K562 (cell line): Measurements from ENCODE around the gene RASSF3. TPM values are rescaled to one million over a fixed set of nuclear protein-coding genes. Genes with fewer than 3 reads are reported as not detected.

ENCODE experiments used
- ATAC-seq: fragments of 200-7000 bp; cut with Tn5 transposase; 3 replicates; pipeline ENCODE4 v1.9.1; 2020; ENCODE audit warnings: moderate library complexity
- BruUV-seq: library from RNA; stranded (reverse); fragments of 400-500 nt; replicated peaks from 2 replicates; lab custom pipeline; 2021; lab: Mats Ljungman, UMichigan
- CTCF ChIA-PET: fragments of 300-600 bp; formaldehyde crosslinking; extraction: SDS; loops from one replicate; lab custom pipeline; 2021; ENCODE audit warnings: low intra/inter-chr PET ratio; lab: Yijun Ruan, JAX
- POLR2A ChIA-PET: fragments of 300-600, 350-650 bp; sonication (Branson Sonifier 250); formaldehyde crosslinking; extraction: SDS; loops from one replicate; lab custom pipeline; 2021; ENCODE audit warnings: antibody characterized with exemption, inconsistent platforms; lab: Yijun Ruan, JAX
- DNase-seq, 4 experiments: peaks; one replicate each; pipeline versions ENCODE4 v3.0.0 to v3.0.0-alpha.2; 2011 to 2018; ENCODE audit warnings: low spot score in 3 of 4, mixed read lengths in 3 of 4; ENCODE audit errors: extremely low read depth in 1 of 4
- FAIRE-seq: peaks from 2 replicates; lab custom pipeline; 2011; peaks lifted over from hg19 to GRCh38; lab: Jason Lieb, UNC
- H2AFZ ChIP-seq: 2 replicates; pipeline ENCODE4 v1.6.0; 2011; ENCODE audit warnings: low read depth, low read length, control low read depth, inconsistent platforms
- H3K27ac ChIP-seq: fragments of 200-600 bp; 3 replicates; pipeline ENCODE4 v1.8.0; 2011; ENCODE audit warnings: low read depth, mild to moderate bottlenecking, control low read depth, inconsistent platforms, low read length, moderate library complexity, mixed read lengths; ENCODE audit errors: extremely low read depth
- H3K27me3 ChIP-seq, 2 experiments: fragments of 300-600 bp in 1 of 2; 2 replicates in 1 of 2; 3 replicates in 1 of 2; pipeline versions ENCODE4 v1.6.0 to v1.8.0; 2011; ENCODE audit warnings: inconsistent platforms in 2 of 2, low read length in 2 of 2, mild to moderate bottlenecking in 1 of 2, mixed read lengths in 1 of 2, moderate library complexity in 1 of 2; ENCODE audit not compliant: control insufficient read depth in 2 of 2, insufficient read depth in 2 of 2
- H3K36me3 ChIP-seq: fragments of 300-600 bp; 3 replicates; pipeline ENCODE4 v1.8.0; 2011; ENCODE audit warnings: mild to moderate bottlenecking, low read length, inconsistent platforms; ENCODE audit not compliant: control insufficient read depth, insufficient read depth
- H3K4me1 ChIP-seq, 2 experiments: fragments of 200-600 bp in 1 of 2; replicated peaks in 1 of 2; 2 replicates in 1 of 2; 3 replicates in 1 of 2; pipeline versions ENCODE4 v1.5.1 to v1.8.0; 2011; ENCODE audit warnings: inconsistent platforms in 2 of 2, low read length in 2 of 2, mild to moderate bottlenecking in 1 of 2, mixed read lengths in 1 of 2, moderate library complexity in 1 of 2; ENCODE audit not compliant: control insufficient read depth in 2 of 2, insufficient read depth in 2 of 2
- H3K4me2 ChIP-seq: 2 replicates; pipeline ENCODE4 v1.6.1; 2011; ENCODE audit warnings: low read length, control low read depth, inconsistent platforms, mixed read lengths; ENCODE audit not compliant: insufficient read depth
- H3K4me3 ChIP-seq: fragments of 200-600 bp; sonication (generic), shearing (Covaris generic); 2 replicates; pipeline ENCODE4 v1.5.1; 2016; ENCODE audit warnings: control low read depth, inconsistent platforms
- H3K79me2 ChIP-seq: fragments of 200-600 bp; 3 replicates; pipeline ENCODE4 v1.8.0; 2011; ENCODE audit warnings: low read length, inconsistent platforms; ENCODE audit not compliant: control insufficient read depth, insufficient read depth
- H3K9ac ChIP-seq, 2 experiments: 2 replicates each; pipeline versions ENCODE4 v1.6.0 to v1.6.1; 2011; ENCODE audit warnings: low read depth in 2 of 2, low read length in 2 of 2, control low read depth in 1 of 2, inconsistent platforms in 1 of 2, mild to moderate bottlenecking in 1 of 2, mixed read lengths in 1 of 2; ENCODE audit not compliant: insufficient read depth in 1 of 2
- H3K9me1 ChIP-seq: one replicate; pipeline ENCODE4 v1.6.0; 2011; ENCODE audit warnings: inconsistent platforms, mild to moderate bottlenecking, low read length, moderate library complexity; ENCODE audit not compliant: control insufficient read depth, insufficient read depth
- H3K9me3 ChIP-seq: replicated peaks from 2 replicates; pipeline ENCODE4 v1.5.1; 2011; ENCODE audit warnings: low read depth, low read length, inconsistent platforms; ENCODE audit not compliant: control insufficient read depth, insufficient read depth
- H4K20me1 ChIP-seq: replicated peaks from 2 replicates; pipeline ENCODE4 v1.6.1; 2011; ENCODE audit warnings: low read length, inconsistent platforms, mixed read lengths; ENCODE audit not compliant: control insufficient read depth, insufficient read depth
- BMI1 ChIP-seq: fragments of 150-350 bp; IDR thresholded peaks from 2 replicates; pipeline ENCODE4 v1.6.1; 2014; ENCODE audit warnings: low read length
- CEBPB ChIP-seq: fragments of 450-650 bp; IDR thresholded peaks from 2 replicates; pipeline ENCODE4 v1.6.1; 2016; ENCODE audit warnings: missing genetic modification characterization, missing compliant biosample characterization
- CHD4 ChIP-seq: fragments of 200-600 bp; sonication (generic); IDR thresholded peaks from 3 replicates; pipeline ENCODE4 v1.6.1; 2012; ENCODE audit warnings: low read depth, mild to moderate bottlenecking, mixed read lengths, low read length, inconsistent platforms; ENCODE audit not compliant: insufficient read depth, insufficient replicate concordance, poor library complexity, severe bottlenecking
- CREB3L1 ChIP-seq: fragments of 450-650 bp; IDR thresholded peaks from 2 replicates; pipeline ENCODE4 v1.6.1; 2014; ENCODE audit warnings: low read depth, mild to moderate bottlenecking, moderate library complexity, borderline replicate concordance
- DIDO1 ChIP-seq: fragments of 450-650 bp; IDR thresholded peaks from 2 replicates; pipeline ENCODE4 v1.6.1; 2016; ENCODE audit warnings: low read depth, missing biosample characterization, missing genetic modification characterization
- ETV6 ChIP-seq, 3 experiments: fragments of 150-350 bp in 1 of 3; sonication (generic) in 1 of 3; formaldehyde crosslinking in 1 of 3; IDR thresholded peaks; 2 replicates each; pipeline versions ENCODE4 v1.6.1 to v1.8.0; 2014 to 2022; ENCODE audit warnings: borderline replicate concordance in 2 of 3, low read depth in 2 of 3, antibody characterized with exemption in 1 of 3, low read length in 1 of 3, mild to moderate bottlenecking in 1 of 3, missing genetic modification reagents in 1 of 3
- HBP1 ChIP-seq: fragments of 450-650 bp; formaldehyde crosslinking; IDR thresholded peaks from 2 replicates; pipeline ENCODE4 v1.4.0; 2022; ENCODE audit warnings: missing genetic modification characterization
- PKNOX1 ChIP-seq: fragments of 450-650 bp; IDR thresholded peaks from 2 replicates; pipeline ENCODE4 v1.6.1; 2016
- SMARCE1 ChIP-seq: fragments of 450-650 bp; IDR thresholded peaks from 2 replicates; pipeline ENCODE4 v1.7.1; 2016; ENCODE audit warnings: mild to moderate bottlenecking
- ZNF232 ChIP-seq: sonication (generic); formaldehyde crosslinking; IDR thresholded peaks from 2 replicates; pipeline ENCODE4 v1.8.0; 2022; ENCODE audit warnings: mild to moderate bottlenecking, missing genetic modification reagents
- ZNF445 ChIP-seq: fragments of 250-450 bp; sonication (Bioruptor Pico); IDR thresholded peaks from 2 replicates; pipeline ENCODE4 v1.4.0; 2020; ENCODE audit warnings: low read depth, mild to moderate bottlenecking, moderate library complexity
- WGBS: fragments of 100-300 bp; shearing (Covaris generic); methylation state at CpG from one replicate; pipeline ENCODE4 v1.1.6; 2016; ENCODE audit warnings: low coverage, mixed read lengths; ENCODE audit not compliant: insufficient coverage; ENCODE audit errors: missing lambda C conversion rate; 5-methylcytosine and 5-hydroxymethylcytosine counted together
- in situ Hi-C: fragments of 300-500 bp; cut with MboI; formaldehyde crosslinking; loops from 4 replicates; pipeline ENCODE4 v1.15.0; 2018; ENCODE audit warnings: inconsistent platforms, mixed read lengths
- intact Hi-C: fragments of 100-400 bp; cut with micrococcal nuclease; formaldehyde crosslinking; loops from 2 replicates; pipeline ENCODE4 v1.14.2; 2022
- polyA plus RNA-seq, 8 experiments: library from polyadenylated mRNA; depleted of rRNA in 4 of 8; stranded (reverse) in 5 of 8; unstranded in 3 of 8; fragments of >200 nt; fragmentation: Nextera tagmentation in 2 of 8; fragmentation: Illumina TruSeq in 1 of 8; extraction: Ambion mirVana in 2 of 8; extraction: Trizol in 1 of 8; gene quantifications; 2 replicates each; pipeline versions ENCODE4 v1.2.1 to v1.2.3, GENCODE V29; 2011 to 2014; ENCODE audit warnings: inconsistent platforms in 1 of 8, missing spikeins in 1 of 8
- total RNA-seq, 7 experiments: library from RNA; depleted of rRNA in 6 of 7; stranded (reverse); fragments of >200 nt in 6 of 7; fragmentation: Illumina TruSeq in 2 of 7; extraction: Trizol in 2 of 7; gene quantifications; 2 replicates each; pipeline versions ENCODE4 v1.2.1 to v1.2.3, GENCODE V29; 2011 to 2021; ENCODE audit warnings: low replicate concordance in 1 of 7

Gene RASSF3
- total and polyA plus RNA-seq, 9 of the 15 experiments (the other 6 are each of a cell fraction or from before 2014, with no cell fraction given): 3.7 to 39.2 (median 20.2) TPM

- ChIA-PET POLR2A (no interaction called here), CTCF (no interaction called here)
- BruUV-seq: no TSS peak
- Histone ChIP-seq H3K4me1 (peaks cover 16 to 25% of the 10 kb centered on the region in 2 experiments), H3K27me3 (no peaks in the 10 kb centered on the region), H3K36me3 (no peaks in the 10 kb centered on the region), H3K79me2 (peaks cover 65% of the 10 kb centered on the region), H2AFZ (no peak overlapping the region), H3K9me1 (no peaks in the 10 kb centered on the region), H4K20me1 (no peaks in the 10 kb centered on the region), H3K4me3 (no peak overlapping the region), H3K9ac (no peak overlapping the region), H3K4me2 (no peak overlapping the region), H3K27ac (no peak overlapping the region), H3K9me3 (no peaks in the 10 kb centered on the region)
- TF ChIP-seq CEBPB (tag): 0 out of 2 replicates have a peak, but pooled peaks have one; percentile 26
- no peak for TF ChIP-seq ZNF445 (CRISPR knock-in tag)
- DNase-seq (no peak), FAIRE-seq (no peak), ATAC-seq (no peak)
- in situ Hi-C loops: no loop called here
- WGBS: 90% methylated on average over 5 of the region's 5 CpGs
- intact Hi-C loops: no loop called here
Measured at GRCh38 chr12:64663015-64663414, 52.7 kb downstream of the RASSF3 start.

GRCh38 chr12:64665514-64665913 is 55.2 kb downstream of the RASSF3 start:
- ChIA-PET POLR2A (interaction anchor here (0.5 to 0.9 kb wide), 2 partner anchors 8 to 10 kb away, joined by 3 read pairs; no protein-coding TSS in a partner anchor), CTCF (no interaction called here)
- Histone ChIP-seq H3K9ac (no peak overlapping the region), H4K20me1 (no peaks in the 10 kb centered on the region), H3K4me2 (0 out of 2 replicates have a peak overlapping the region, but pooled peaks have one; percentile 19), H3K9me1 (no peaks in the 10 kb centered on the region), H3K27ac (peak overlapping the region; percentile 22; the same call in 1 of the 3 replicates), H3K4me1 (peaks cover 32 to 43% of the 10 kb centered on the region in 2 experiments), H3K9me3 (no peaks in the 10 kb centered on the region), H3K36me3 (no peaks in the 10 kb centered on the region), H3K27me3 (no peaks in the 10 kb centered on the region), H2AFZ (no peak overlapping the region; the same call in 1 of the 2 replicates), H3K4me3 (no peak overlapping the region), H3K79me2 (peaks cover 74% of the 10 kb centered on the region)
- peak; percentile 66 for FAIRE-seq
- WGBS: 42% methylated on average over 4 of the region's 4 CpGs
- intact Hi-C loops (loop anchor here (5.0 kb wide), 1 partner anchor 38 kb away; no protein-coding TSS in a partner anchor), in situ Hi-C loops (no loop called here)
- ATAC-seq: no peak
- DNase-seq: no peak
- no TSS peak for BruUV-seq
- peak; percentile 56; the same call in 1 of the 2 replicates for TF ChIP-seq BMI1
- TF ChIP-seq ZNF232: no peak
- peak; percentile 93 for TF ChIP-seq PKNOX1
- no peak for TF ChIP-seq ETV6 (IDR thresholded peaks at IDR 0.05; ENCODE audit: borderline replicate concordance in 1 of 2, low read depth in 2 of 2, low read length in 1 of 2)
- no peak for TF ChIP-seq ETV6 (CRISPR knock-in tag; IDR thresholded peaks at IDR 0.05; ENCODE audit: borderline replicate concordance)
- peak; percentile 22; the same call in 1 of the 2 replicates for TF ChIP-seq CREB3L1
- TF ChIP-seq HBP1 (CRISPR knock-in tag): no peak
- no peak for TF ChIP-seq DIDO1 (tag)
- TF ChIP-seq CHD4: no peak
- no peak for TF ChIP-seq SMARCE1
